C4-2B (cell line): ENCODE data around the gene PARD3B.

ENCODE experiments used
- CTCF ChIP-seq: fragments of 450-650 bp; conservative IDR thresholded peaks from 2 replicates; pipeline ENCODE4 v1.5.1; 2017; ENCODE audit warnings: mild to moderate bottlenecking
- ZFX ChIP-seq: fragments of 450-650 bp; IDR thresholded peaks from 2 replicates; pipeline ENCODE4 v1.6.1; 2017

DNA sequence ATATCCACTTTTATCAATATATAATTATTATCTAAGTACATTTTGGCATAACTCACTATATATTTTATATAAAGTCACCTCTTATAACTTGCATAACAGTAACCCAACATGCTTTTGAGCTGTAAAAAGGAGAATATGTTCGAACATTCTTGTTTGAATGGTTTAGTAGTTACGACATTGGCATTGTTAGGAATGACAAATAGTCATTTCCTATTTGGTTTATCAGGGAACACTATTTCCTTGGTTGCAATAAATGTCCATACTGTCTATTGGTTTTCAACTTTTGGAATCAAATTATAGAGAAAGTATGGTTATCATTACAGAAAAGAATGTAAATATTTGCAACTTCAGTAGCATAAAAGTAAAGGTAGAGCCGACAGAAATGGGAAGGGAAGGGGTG, 124.1 kb downstream of the PARD3B start:
- no peak for TF ChIP-seq CTCF
- TF ChIP-seq ZFX = no peak
